Globus pallidus (tissue), 1 donor: ENCODE data around the gene POLR3B.
"Not testable (repeated sequence)": the region's sequence is repeated elsewhere in the genome, so short reads cannot be mapped to it uniquely, and the experiment has no call there.

ENCODE experiments used
- DNase-seq: peaks from one replicate; pipeline ENCODE4 v3.0.0-alpha.2; 2015; ENCODE audit warnings: low spot score

Gene POLR3B

DNA sequence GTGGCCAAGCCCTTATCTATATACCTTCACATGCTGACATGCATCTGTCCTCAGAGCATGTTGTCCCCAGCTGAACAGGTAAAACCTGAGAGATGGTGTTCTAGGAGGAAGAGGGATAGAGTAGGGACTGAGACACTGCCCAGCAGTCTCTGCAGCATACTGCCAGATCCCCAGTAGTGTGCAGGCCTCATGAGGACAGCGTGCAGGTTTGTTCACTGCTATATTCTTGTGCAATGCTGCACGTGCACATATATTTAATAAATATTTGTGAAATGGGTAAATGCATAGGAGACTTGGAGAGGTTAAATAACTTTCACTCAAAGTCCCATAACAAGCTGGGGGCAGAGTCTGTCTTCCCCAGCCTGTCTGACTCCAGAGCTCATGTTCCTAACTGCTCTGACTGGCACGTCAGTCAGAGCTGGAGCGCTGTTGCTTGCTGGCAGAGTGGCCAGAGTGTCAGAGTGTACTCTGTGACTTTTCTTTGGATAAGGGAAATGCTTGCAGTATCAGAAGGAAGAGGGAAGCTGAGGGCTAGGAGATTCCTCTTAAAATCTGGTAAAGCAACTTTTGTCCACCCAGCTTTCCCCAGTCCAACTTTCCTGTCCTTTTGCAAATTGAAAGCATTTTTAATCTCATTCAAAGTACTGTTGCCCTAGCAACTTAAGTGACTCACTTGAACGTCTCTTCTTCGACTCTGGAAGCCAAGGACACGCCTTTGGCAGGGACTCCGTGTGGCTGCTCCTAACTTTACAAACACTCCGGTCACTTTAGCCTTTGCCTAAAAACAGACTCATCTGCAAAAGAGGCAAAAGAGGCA is 14.9 kb upstream of the POLR3B start:
- peak; percentile 13 for DNase-seq

DNA sequence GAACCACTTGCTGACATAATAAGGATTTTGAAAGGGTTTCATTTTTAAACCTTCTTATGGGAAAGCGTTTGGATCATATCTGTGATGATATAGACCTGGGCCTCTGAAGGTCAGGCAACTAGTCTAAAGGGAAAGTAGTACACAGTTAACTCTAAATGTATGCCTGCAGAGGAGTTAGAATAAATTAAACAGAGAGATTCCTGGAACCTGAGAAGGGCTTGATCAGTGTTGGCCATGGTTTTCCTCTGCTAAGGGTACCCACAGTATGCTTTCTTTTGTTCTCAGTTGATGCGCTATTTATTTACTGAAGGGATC is 14.4 kb upstream of the POLR3B start:
- DNase-seq, result no peak

DNA sequence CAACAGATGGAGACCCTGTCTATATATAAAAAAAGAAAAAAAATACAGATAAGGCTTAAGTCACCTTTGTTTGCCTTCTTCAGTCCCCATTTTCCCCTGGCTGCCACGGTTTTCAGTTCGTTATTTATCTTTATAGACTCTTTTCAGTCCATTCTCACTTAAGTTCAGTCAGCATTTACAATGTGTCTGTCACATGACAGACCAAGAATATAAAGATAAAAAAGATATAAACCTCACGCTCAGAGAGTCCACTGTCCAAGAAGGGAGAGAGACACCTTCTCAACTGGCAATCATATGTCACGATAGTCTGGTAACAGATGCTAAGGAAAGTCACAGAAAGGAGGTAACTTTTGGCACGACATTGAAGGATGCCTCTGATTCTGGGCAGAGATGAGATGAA is 13.4 kb upstream of the POLR3B start:
- DNase-seq, result no peak

DNA sequence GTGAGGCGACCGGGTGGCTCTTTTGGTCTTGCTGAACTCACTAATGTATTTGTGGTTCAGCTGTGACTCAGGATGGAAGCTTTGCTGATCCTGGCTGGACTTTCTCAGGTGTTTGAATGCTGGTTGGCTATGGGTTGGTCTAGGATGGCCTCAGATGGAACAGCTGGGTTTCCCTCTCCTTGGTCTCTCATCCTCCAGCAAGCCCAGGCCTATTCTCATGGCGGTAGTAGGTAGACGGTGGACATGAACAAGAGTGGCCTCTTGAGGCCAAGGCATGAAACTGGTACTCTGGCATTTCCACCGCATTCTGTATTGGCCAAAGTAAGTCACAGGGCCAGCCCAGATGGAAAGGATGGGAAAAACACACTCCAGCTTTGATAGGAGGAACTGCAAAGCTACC is 11.8 kb upstream of the POLR3B start:
- DNase-seq, result peak; percentile 77

DNA sequence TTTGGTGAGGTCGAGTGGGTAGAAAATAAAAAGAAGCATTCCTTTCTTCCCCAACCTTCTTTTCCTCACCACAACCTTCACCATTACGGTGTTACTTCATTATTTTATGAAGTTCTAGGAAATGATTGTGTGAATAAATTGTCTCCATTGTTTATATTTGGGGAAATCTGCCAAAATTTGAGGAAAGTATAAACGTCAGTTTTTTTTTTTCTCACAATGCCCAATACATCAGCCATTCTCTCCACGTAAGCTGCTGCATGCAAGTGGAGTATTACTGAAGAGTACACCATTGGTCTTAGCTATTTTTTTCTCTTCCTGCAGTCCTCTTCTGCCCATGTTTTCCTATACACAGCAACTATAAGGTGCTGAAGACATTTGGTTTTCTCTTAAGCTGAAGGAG is 9.1 kb upstream of the POLR3B start:
- no peak for DNase-seq

DNA sequence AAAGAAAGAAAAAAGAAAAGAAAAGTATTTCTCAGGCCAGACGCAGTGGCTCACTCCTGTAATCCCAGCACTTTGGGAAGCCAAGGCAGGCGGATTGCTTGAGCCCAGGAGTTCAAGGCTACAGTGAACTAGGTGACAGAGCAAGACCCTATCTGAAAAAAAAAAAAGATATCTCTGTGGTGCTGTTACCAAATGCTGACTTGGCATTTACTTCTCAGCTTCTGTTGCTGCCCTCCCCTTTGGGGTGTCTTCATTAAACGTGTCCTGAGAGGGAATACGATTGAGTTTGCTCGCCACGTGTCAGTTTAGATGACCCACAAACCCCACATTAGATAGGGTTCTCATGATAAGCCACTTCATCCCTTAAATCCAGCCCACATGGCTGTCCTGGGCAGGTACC is 4.4 kb upstream of the POLR3B start:
- DNase-seq, result no peak

DNA sequence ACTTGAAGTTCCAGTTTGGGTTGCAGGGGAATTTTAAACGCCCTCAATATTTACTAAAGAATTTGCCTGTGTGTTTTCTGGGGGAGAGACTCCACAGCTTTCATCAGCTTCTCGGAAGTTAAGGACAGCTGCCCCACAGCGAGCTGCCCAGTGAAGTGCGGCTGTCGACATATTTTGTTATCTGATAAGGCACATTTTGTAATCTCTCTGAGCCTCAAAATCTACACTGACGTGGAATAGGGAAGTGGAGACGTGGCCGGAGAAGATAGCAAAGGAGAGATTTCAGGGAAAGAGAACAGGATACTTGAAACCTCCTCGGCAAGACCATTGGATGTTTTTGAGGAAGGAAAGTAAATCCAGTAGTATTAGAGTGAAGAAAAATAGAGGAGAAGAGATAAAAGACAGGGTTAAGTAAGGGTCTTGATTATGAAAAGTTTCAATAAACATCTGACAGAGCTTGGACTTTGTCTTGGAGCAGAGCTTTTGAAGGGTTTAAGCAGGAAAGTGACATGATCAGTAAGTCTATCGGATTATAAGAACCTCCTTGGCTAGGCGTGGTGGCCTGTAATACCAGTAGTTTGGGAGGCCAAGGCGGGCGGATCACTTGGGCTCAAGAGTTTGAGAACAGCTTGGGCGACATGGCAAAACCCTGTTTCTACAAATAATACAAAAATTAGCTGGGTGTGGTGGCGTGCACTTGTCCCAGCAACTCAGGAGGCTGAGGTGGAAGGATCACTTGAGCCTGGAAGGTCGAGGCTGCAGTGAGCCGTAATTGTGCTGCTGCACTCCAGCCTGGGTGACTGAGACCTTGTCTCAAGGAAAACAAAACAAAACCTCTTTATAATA is 1.1 kb downstream of the POLR3B start:
- no peak for DNase-seq

DNA sequence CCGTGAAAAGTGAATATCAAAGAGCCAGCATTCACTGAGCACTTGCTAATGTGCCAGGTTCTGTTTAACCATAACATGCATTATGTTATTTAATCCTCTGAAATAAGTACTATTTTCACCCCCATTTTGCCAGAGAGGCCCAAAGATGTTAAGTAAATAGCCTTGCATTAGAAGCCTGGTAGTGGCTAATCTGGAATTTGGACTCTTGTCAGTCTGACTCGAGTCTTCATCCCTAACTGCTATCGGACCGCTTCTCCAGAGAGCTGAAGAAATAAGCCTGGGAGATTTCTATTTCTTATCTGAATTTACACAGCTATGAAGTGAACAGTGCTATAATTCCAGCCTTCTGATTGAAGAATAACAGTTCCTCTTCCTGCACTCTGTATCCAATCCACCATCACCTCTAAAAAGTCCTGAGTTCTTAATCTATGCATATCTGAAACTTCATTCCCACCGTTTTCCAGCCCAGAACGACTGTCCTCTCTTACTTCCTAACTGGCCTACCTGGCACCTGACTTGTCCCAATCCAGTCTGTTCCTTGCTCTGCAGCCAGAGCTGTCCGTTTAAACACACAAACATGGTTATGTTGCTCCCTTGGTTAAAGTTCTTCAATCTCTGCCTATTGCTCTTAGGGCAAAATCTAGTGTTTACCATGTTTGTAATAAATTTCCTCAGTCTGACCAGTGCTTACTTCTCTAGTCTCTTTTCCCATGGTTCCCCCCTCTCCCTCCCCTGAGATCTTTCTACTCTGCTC is 2.3 kb downstream of the POLR3B start:
- DNase-seq, result no peak

DNA sequence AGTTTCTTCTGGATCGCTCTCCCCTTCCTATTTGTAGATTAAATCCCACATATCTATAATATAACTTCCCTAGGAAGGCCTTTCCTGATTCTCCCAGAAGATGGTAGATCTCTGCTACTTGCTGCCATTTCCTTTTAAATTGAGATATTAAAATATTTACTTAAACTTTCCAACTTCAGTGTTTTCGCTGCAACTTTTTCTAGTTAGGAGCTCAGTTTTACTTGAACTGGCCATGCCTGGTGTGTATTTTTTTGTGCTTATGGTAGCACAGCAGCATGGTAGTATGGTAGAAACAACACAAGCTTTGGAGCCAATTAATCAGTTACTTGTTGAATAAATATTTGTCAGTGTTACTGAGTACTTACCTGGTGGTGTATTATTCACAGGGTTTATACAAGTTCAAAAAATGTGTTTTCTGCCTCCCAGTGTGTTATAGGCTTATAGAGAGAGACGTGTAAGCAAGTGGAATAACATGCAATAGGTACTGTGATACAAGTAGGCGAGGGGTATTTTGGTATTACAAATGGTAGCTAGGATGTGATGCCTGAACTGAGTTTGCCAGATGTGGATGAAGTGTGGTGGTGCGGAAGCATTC is 2.9 kb downstream of the POLR3B start:
- DNase-seq, result no peak

DNA sequence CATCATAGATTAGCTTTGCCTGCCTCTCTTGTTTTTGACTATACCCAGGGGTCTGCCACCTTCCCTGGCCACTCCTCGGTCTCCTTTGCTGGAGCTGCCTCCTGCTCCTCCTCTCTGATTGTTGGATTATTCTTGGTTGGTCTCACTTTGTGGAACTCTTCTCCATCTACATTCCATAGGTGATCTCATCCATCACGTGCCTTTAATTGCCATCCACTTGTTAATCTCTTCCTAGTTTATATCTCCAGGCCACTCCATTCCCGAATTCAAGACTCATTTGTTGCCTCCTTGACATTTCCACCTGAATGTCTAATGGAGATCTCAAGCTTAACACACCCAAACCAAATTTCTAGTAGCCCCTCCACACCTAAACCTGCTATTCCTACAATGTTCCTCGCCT is 5.4 kb downstream of the POLR3B start:
- no peak for DNase-seq

DNA sequence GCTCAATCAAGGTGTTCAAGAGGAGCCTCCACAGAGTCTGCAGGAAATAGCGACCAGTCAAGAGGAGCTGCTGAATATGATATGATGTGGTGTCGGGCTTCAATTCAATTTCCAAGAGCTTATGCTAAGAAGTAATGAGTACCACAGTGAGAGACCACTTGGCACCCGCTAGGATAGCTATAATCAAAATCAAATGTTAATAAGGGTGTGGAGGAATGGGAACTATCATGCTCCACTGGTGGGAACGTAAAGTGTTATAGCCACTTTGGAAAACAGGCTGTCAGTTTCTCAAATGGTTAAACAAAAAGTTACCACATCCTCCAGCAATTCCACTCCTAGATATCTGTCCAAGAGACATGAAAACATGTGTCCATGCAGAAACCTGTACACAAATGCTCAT is 6.7 kb downstream of the POLR3B start:
- DNase-seq, result no peak

DNA sequence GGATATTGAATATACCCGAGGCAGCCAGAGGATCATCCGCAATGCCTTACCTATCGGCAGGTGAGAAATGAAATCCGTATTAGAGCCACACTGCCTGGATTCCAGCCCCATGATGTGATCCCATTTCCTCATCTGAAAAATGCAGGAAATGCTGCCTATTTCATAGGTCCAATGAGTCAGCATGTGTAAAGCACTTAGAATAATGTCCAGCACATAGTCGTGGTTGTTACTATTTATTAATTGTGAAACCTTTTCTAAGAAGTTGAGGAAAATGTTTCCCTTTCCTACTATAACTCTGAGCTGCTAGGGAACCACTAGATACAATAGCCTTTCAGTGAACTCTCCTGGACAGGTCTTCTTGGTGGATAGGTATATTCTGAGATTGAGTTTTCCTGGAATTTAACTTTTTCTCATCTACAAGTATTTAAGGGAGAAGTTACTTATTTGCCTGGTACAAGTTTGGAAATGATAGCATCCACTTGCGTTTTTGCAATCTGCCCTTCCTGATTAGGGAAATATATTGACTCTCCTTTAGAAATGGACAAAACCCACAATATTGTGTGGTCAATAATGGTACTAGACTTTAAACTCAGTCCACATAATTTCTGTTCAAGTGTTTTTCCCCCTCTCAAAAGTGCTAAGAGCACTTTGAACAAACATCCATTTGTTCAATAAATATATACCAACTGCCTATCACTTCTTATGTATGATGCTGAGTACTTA is 12.2 kb downstream of the POLR3B start:
- DNase-seq, result no peak

DNA sequence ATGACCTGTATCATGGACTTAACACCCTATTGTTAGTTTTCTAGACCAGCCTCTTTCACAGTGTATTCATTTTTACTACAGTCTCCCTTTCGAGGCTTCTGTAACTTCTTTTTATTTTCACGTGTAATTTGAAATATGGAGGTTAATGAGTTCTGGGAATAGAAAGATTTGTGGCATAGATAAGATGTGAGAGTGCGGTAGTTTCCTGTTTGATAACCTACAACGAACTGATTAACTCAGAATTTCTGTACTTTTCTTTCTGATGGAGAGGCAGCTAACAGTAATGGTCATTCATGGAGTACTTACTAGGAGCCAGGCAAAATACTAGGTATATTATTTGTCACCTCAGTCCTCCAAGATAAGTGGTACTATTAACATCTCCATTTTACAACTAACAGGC is 21.2 kb downstream of the POLR3B start:
- no peak for DNase-seq

DNA sequence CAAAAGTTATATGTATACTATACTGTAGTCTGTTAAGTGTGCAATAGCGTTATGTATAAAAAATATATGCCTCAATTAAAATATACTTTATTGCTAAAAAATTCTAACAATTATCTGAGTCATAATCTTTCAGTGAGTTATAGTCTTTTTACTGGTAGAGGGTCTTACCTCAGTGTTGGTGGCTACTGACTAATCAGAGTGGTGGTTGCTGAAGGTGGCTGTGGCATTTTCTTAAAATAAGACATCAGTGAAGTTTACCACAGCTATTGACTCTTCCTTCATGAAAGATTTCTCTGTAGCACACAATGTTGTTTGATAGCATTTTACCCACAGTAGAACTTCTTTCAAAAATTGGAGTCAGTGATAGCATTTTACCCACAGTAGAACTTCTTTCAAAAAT is 23.4 kb downstream of the POLR3B start:
- DNase-seq, result no peak

DNA sequence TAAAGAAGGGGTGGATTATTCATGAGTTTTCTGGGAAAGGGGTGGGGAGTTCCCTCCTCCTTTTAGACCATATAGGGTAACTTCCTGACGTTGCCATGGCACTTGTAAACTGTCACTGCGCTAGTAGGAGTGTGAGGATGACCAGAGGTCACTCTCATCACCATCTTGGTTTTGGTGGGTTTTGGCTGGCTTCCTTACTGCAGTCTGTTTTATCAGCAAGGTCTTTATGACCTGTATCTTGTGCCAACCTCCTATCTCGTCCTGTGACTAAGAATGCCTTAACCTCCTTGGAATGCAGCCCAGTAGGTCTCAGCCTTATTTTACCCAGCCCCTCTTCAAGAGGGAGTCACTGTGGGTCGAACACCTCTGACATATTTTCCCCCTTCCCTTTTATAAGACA is 24.3 kb downstream of the POLR3B start:
- not testable (repeated sequence) for DNase-seq

DNA sequence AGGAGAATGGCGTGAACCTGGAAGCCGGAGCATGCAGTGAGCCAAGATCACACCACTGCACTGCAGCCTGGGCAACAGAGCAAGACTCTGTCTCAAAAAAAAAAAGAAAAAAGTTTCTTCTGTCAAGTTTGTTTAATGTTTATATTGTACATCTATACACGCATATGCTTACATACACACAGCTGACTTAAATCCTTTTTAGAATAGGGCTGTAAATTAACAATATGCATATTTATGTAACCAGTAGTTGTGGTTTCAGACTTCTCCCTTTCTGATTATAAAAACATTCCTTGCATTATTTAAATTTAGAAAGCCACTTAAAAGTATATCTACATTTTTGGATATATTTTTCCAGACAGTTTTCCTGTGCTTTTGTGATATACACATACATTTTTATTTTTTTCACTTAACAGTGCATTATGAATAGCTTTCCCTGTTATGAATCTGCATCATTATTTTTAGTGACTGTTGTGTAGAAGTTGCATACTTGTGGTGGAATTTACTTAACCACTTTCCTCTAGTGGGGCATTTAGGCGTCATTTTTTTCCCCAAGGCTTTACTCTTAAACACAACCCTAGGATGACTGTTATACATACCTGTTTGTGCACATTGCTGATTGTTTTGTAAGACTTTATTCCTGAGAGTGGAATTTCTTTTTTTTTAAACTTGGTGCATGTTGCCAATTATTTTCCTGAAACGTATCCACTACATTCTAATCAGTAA is 29.4 kb downstream of the POLR3B start:
- DNase-seq, result no peak

DNA sequence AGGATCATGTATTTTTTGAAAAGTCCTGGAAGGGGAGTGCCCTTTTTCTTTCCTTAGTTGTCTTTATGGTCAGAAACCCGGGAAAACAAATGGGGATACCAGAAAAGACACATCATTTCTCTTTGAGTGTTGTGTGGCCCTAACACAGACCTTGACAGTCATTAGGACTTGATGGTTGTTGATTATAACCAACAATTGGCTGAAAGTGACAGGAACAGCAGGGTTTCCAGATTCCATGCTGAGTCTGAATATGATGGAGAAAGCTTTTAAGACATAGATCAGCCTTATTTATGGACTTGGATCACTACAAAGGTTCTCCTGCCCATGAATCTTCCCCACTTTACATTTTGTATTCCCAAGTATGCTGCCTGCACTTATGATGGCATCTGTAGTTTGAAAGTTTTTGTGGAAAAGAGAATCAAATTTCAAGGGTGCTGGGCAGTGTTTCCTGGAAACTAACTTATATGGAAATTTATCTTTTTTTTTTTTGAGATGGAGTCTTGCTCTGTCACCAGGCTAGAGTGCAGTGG is 30.4 kb downstream of the POLR3B start:
- DNase-seq, result no peak

DNA sequence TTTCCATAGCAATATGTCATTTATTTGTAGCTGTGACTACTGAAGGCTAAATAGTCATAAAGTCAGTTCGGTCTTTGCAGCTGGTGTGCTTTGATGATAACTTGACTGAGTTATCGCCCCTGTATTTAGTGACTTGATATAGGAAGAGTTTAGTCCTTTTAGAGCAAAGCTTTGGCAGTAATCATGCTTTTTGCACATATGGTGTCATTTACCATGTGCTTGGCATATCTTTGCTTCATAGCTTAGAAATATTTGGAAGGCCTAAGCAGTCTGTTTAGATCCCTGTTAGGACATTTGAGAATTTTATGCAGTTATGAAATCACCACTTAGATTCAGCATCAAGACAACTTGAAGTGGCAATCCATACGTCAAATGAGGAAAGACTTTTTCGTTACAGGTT is 31.6 kb downstream of the POLR3B start:
- DNase-seq, result no peak

DNA sequence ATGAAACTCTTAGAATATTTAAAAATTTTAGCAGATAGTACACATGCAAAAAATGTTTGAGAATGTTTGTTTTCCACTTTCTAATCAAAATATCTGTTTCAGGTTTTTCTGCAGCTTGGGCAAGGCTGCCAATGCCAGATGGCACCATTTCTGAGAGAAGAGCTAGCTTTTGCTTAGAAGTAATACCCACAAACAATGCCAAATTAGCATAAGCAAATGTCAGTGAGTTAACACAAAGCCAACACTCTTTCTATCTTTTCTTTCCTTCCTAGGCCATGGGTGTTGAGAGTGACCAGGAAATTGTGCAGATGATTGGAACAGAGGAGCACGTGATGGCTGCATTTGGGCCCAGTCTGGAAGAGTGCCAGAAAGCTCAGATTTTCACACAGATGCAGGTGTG is 35.2 kb downstream of the POLR3B start:
- DNase-seq, result no peak

DNA sequence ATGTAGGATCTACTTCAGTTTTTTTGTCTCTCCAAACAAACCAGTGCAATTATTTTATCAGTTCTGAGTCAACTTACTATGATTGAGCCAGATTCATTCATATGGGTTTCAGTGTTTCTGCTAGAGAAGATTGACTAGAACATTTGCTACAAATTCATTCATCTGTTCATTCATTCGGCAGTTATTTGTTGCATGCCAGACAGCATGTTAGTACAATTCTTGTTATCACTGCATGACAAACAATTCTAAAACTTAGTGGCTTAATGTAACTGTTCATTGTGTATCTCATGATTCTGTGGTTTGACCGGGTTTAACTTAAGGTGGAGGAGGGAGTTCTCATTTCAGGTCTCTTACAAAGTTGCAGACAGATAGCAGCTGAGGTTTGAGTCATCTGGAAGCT is 52.3 kb downstream of the POLR3B start:
- no peak for DNase-seq

DNA sequence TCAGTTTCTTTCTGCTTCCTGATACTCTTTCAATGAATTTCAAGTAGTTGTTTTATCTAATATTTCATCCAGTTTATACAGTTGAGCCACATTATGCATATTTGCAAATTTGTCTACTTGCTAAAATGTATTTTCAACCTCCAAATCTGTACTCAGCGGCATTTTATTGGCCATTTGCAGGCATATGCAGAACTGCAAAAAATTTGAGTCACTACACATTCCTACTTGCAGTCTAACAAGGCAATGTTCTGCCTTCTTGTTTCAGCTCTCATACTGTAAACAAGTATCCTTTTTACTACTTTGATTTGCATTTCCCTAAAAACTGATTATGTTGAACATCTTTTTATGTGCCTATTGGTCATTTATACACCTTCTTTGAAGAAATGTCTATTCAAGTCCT is 55.0 kb downstream of the POLR3B start:
- no peak for DNase-seq
